ENCODE results near the gene SMO. TPM values are rescaled to one million over a fixed set of nuclear protein-coding genes. Genes with fewer than 3 reads are reported as not detected.
A peak's percentile ranks its signal among the peaks of the same experiment; 100 is the strongest.

The SMO gene
- total RNA-seq, 1 donor from 2014 or later: 37.4 TPM

- Mint-ChIP-seq H3K9me3 (ENCODE audit: low read depth) (peaks cover 4% of the 10 kb centered on the region), H3K4me3 (ENCODE audit: unreplicated experiment) (no peak overlapping the region), H3K4me1 (ENCODE audit: low read depth) (no peaks in the 10 kb centered on the region)
These were observed 28.9 kb upstream of the SMO start for GRCh38 chr7:129159539-129159938.

GRCh38 chr7:129160161-129160905 lies 28.1 kb upstream of the SMO start:
- H3K27me3 Mint-ChIP-seq (ENCODE audit: low read depth): peaks cover 10% of the 10 kb centered on the region
- peaks cover 4% of the 10 kb centered on the region for H3K9me3 Mint-ChIP-seq (ENCODE audit: low read depth)
- no peaks in the 10 kb centered on the region for H3K4me1 Mint-ChIP-seq (ENCODE audit: low read depth)
- no peak overlapping the region for H3K4me3 Mint-ChIP-seq (ENCODE audit: unreplicated experiment)
- no peak overlapping the region for H3K27ac Mint-ChIP-seq (ENCODE audit: unreplicated experiment)
- no peak for TF ChIP-seq CTCF (IDR thresholded peaks at IDR 0.05)
- DNase-seq (ENCODE audit: low spot score): no peak
- H3K36me3 Mint-ChIP-seq (ENCODE audit: low read depth): no peaks in the 10 kb centered on the region

More at GRCh38 chr7:129159539-129159938, 28.9 kb upstream of the SMO start:
- no peak for DNase-seq (ENCODE audit: low spot score)
- Mint-ChIP-seq H3K27ac (ENCODE audit: unreplicated experiment) (no peak overlapping the region), H3K27me3 (ENCODE audit: low read depth) (peaks cover 15% of the 10 kb centered on the region), H3K36me3 (ENCODE audit: low read depth) (no peaks in the 10 kb centered on the region)
- TF ChIP-seq CTCF (IDR thresholded peaks at IDR 0.05): no peak

GRCh38 chr7:129161524-129162225 lies 26.8 kb upstream of the SMO start:
- H3K36me3 Mint-ChIP-seq (ENCODE audit: low read depth): no peaks in the 10 kb centered on the region
- TF ChIP-seq CTCF (IDR thresholded peaks at IDR 0.05): no peak

GRCh38 chr7:129162732-129163131 lies 25.7 kb upstream of the SMO start:
- Mint-ChIP-seq H3K27ac (ENCODE audit: unreplicated experiment) (no peak overlapping the region), H3K9me3 (ENCODE audit: low read depth) (peaks cover under 1% of the 10 kb centered on the region), H3K4me3 (ENCODE audit: unreplicated experiment) (no peak overlapping the region), H3K36me3 (ENCODE audit: low read depth) (no peaks in the 10 kb centered on the region), H3K4me1 (ENCODE audit: low read depth) (no peaks in the 10 kb centered on the region), H3K27me3 (ENCODE audit: low read depth) (peaks cover 3% of the 10 kb centered on the region)
- no peak for TF ChIP-seq CTCF (IDR thresholded peaks at IDR 0.05)
- DNase-seq (ENCODE audit: low spot score): no peak

More at GRCh38 chr7:129161524-129162225, 26.8 kb upstream of the SMO start:
- no peak overlapping the region for H3K27ac Mint-ChIP-seq (ENCODE audit: unreplicated experiment)
- H3K4me1 Mint-ChIP-seq (ENCODE audit: low read depth): no peaks in the 10 kb centered on the region
- H3K9me3 Mint-ChIP-seq (ENCODE audit: low read depth): peaks cover 4% of the 10 kb centered on the region
- H3K27me3 Mint-ChIP-seq (ENCODE audit: low read depth): peaks cover 5% of the 10 kb centered on the region
- no peak overlapping the region for H3K4me3 Mint-ChIP-seq (ENCODE audit: unreplicated experiment)
- DNase-seq (ENCODE audit: low spot score): no peak

GRCh38 chr7:129163875-129164544 lies 24.4 kb upstream of the SMO start:
- no peaks in the 10 kb centered on the region for H3K36me3 Mint-ChIP-seq (ENCODE audit: low read depth)
- H3K4me3 Mint-ChIP-seq (ENCODE audit: unreplicated experiment): no peak overlapping the region
- H3K4me1 Mint-ChIP-seq (ENCODE audit: low read depth): peaks cover 6% of the 10 kb centered on the region
- peaks cover 1% of the 10 kb centered on the region for H3K27me3 Mint-ChIP-seq (ENCODE audit: low read depth)
- peak; percentile 96 for TF ChIP-seq CTCF (IDR thresholded peaks at IDR 0.05)
- DNase-seq (ENCODE audit: low spot score): no peak
- H3K27ac Mint-ChIP-seq (ENCODE audit: unreplicated experiment): no peak overlapping the region
- H3K9me3 Mint-ChIP-seq (ENCODE audit: low read depth): no peaks in the 10 kb centered on the region
